HUES6 (cell line): Measurements from ENCODE around the gene PGBD5.

Source experiments
- H3K27ac ChIP-seq: 2 replicates; pipeline ENCODE4 v1.7.0; 2013; ENCODE audit warnings: low read depth, mild to moderate bottlenecking, low read length, inconsistent platforms
- H3K27me3 ChIP-seq: 2 replicates; pipeline ENCODE4 v1.6.1; 2013; ENCODE audit warnings: low read length; ENCODE audit not compliant: control insufficient read depth, insufficient read depth
- H3K36me3 ChIP-seq: 2 replicates; pipeline ENCODE4 v1.6.1; 2013; ENCODE audit warnings: low read length; ENCODE audit not compliant: control insufficient read depth, insufficient read depth
- H3K4me1 ChIP-seq: 2 replicates; pipeline ENCODE4 v1.6.1; 2013; ENCODE audit warnings: low read length; ENCODE audit not compliant: control insufficient read depth, insufficient read depth
- H3K4me3 ChIP-seq: 2 replicates; pipeline ENCODE4 v1.5.1; 2013; ENCODE audit warnings: low read depth, low read length
- H3K9ac ChIP-seq: one replicate; pipeline ENCODE4 v1.6.1; 2013; ENCODE audit warnings: mild to moderate bottlenecking, low read length
- H3K9me3 ChIP-seq: 2 replicates; pipeline ENCODE4 v1.6.1; 2013; ENCODE audit warnings: low read depth, low read length; ENCODE audit not compliant: control insufficient read depth, insufficient read depth

PGBD5 gene

GRCh38 chr1:230455291-230455690 is 29.2 kb upstream of the PGBD5 start:
- no peak overlapping the region for H3K9ac ChIP-seq
- no peaks in the 10 kb centered on the region for H3K27me3 ChIP-seq
- H3K27ac ChIP-seq: no peak overlapping the region
- H3K4me3 ChIP-seq: no peak overlapping the region
- H3K9me3 ChIP-seq: no peaks in the 10 kb centered on the region
- H3K4me1 ChIP-seq: no peaks in the 10 kb centered on the region
- no peaks in the 10 kb centered on the region for H3K36me3 ChIP-seq

GRCh38 chr1:230453377-230453776 is 27.2 kb upstream of the PGBD5 start:
- Histone ChIP-seq H3K27me3 (no peaks in the 10 kb centered on the region), H3K36me3 (no peaks in the 10 kb centered on the region), H3K9ac (no peak overlapping the region), H3K9me3 (no peaks in the 10 kb centered on the region), H3K4me3 (no peak overlapping the region), H3K27ac (no peak overlapping the region), H3K4me1 (no peaks in the 10 kb centered on the region)

- H3K9me3 ChIP-seq: peaks cover 11% of the 10 kb centered on the region
- H3K36me3 ChIP-seq: no peaks in the 10 kb centered on the region
- H3K27me3 ChIP-seq: 0 out of 2 replicates have a peak, but pooled peaks cover 4% of the 10 kb centered on the region
- no peak overlapping the region for H3K4me3 ChIP-seq
- H3K9ac ChIP-seq: no peak overlapping the region
- H3K27ac ChIP-seq: no peak overlapping the region
- no peaks in the 10 kb centered on the region for H3K4me1 ChIP-seq
Observed at GRCh38 chr1:230441183-230442029, 15.3 kb upstream of the PGBD5 start.

GRCh38 chr1:230435108-230435507 is 9.0 kb upstream of the PGBD5 start:
- H3K27me3 ChIP-seq: 0 out of 2 replicates have a peak, but pooled peaks cover 4% of the 10 kb centered on the region
- no peak overlapping the region for H3K4me3 ChIP-seq
- H3K36me3 ChIP-seq: no peaks in the 10 kb centered on the region
- H3K4me1 ChIP-seq: peaks cover 10% of the 10 kb centered on the region; the same call in 1 of the 2 replicates
- no peak overlapping the region for H3K9ac ChIP-seq
- H3K9me3 ChIP-seq: peaks cover 11% of the 10 kb centered on the region
- H3K27ac ChIP-seq: no peak overlapping the region

- no peak overlapping the region for H3K9ac ChIP-seq
- no peaks in the 10 kb centered on the region; the same call in 1 of the 2 replicates for H3K27me3 ChIP-seq
Observed at GRCh38 chr1:230431527-230431926, 5.4 kb upstream of the PGBD5 start.

DNA sequence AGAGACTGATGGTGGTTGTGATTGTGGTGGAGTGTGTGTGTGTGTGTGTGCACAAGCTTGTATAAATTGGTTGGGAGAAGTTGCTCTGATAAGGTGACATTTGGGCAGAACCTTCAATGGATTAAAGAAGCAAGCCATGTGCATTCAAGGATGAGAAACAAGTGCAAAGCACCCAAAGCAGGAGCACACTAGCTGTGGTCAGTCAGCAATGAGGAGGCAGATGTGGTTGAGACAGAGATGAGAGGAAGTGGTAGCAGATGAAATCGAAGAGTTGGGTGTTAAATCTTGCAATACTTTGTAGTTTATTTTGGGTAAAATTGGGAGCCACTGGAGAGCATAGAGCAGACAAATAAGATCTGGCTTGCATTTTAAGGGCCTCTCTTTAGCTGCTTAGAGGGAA is 4.4 kb upstream of the PGBD5 start:
- H3K9me3 ChIP-seq: no peaks in the 10 kb centered on the region
- H3K27ac ChIP-seq: no peak overlapping the region
- no peak overlapping the region for H3K4me3 ChIP-seq
- no peaks in the 10 kb centered on the region for H3K36me3 ChIP-seq
- H3K27me3 ChIP-seq: no peaks in the 10 kb centered on the region; the same call in 1 of the 2 replicates
- peaks cover 34% of the 10 kb centered on the region for H3K4me1 ChIP-seq
- no peak overlapping the region for H3K9ac ChIP-seq

More at GRCh38 chr1:230431527-230431926, 5.4 kb upstream of the PGBD5 start:
- Histone ChIP-seq H3K27ac (no peak overlapping the region), H3K4me1 (peaks cover 38% of the 10 kb centered on the region), H3K9me3 (0 out of 2 replicates have a peak, but pooled peaks cover 1% of the 10 kb centered on the region), H3K36me3 (no peaks in the 10 kb centered on the region), H3K4me3 (no peak overlapping the region)

- Histone ChIP-seq H3K36me3 (no peaks in the 10 kb centered on the region), H3K27ac (no peak overlapping the region), H3K4me1 (peaks cover 35% of the 10 kb centered on the region), H3K9ac (no peak overlapping the region), H3K4me3 (no peak overlapping the region), H3K27me3 (peaks cover 13% of the 10 kb centered on the region), H3K9me3 (no peaks in the 10 kb centered on the region)
Observed at GRCh38 chr1:230429067-230429735, 3.1 kb upstream of the PGBD5 start.

DNA sequence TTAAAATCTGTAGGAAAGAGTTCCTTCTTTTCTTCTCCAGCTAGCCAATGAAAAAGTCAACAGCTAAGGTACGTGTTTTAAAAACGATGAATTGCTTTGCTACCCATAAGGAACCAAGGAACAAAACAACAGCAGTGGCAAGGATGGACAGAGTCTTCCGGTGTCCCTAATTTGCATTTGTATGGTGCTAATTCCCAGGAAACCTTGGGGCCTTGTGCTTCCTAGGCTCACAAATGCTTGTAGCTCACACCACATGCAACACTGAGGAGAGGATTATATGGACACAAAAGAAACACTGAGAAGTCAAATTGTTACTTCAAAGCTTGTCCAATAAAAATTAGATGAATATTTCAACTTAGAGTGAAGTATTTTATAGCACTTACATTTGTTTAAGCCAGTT is 1.8 kb upstream of the PGBD5 start:
- H3K9me3 ChIP-seq: no peaks in the 10 kb centered on the region
- H3K4me1 ChIP-seq: peaks cover 47% of the 10 kb centered on the region
- H3K27me3 ChIP-seq: peaks cover 25% of the 10 kb centered on the region
- H3K36me3 ChIP-seq: no peaks in the 10 kb centered on the region
- H3K4me3 ChIP-seq: no peak overlapping the region
- peak overlapping the region; percentile 47; the same call in 1 of the 2 replicates for H3K27ac ChIP-seq
- no peak overlapping the region for H3K9ac ChIP-seq

DNA sequence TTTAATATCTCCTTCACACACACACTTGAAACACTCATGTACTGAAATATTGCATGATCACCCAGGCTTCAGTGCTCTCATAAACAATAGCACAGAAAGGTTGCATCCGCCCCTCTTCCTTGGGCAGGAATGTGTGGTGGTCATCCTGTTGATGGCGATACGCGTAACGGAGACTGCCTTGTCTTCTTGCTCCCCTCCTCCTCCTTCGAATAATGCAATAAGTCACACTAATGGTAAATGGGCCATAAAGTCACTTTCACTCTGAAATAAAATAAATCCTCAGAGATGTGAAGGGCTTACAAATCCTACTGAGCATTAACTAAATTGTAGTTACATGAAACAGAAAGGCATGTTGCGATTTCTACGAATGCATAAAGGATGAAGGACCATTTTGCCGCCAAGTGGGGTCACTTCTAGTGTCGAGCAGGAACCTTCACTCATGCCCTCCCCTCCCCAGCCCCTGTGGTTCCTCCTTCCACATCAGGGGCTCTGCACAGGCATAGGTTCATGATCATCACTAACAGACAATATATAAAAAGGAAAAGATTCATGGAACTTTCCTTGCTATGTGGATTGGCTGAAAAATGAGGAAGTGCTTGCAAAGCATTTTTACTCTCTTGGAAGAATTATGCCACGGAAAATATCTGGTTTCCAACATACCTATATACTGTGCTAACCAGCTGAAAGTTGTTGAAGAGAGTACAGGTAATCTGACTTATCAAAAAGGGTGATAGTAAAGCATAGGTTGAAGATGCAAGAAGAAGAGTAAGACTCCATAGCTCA is 1.2 kb upstream of the PGBD5 start:
- Histone ChIP-seq H3K27ac (no peak overlapping the region; the same call in 1 of the 2 replicates), H3K27me3 (peaks cover 32% of the 10 kb centered on the region), H3K9me3 (no peaks in the 10 kb centered on the region), H3K4me1 (peaks cover 54% of the 10 kb centered on the region), H3K9ac (no peak overlapping the region), H3K36me3 (no peaks in the 10 kb centered on the region), H3K4me3 (peak overlapping the region; percentile 56)

GRCh38 chr1:230425252-230426091 is 660 bp downstream of the PGBD5 start:
- H3K9me3 ChIP-seq: 0 out of 2 replicates have a peak, but pooled peaks cover under 1% of the 10 kb centered on the region
- H3K36me3 ChIP-seq: no peaks in the 10 kb centered on the region
- H3K4me1 ChIP-seq: peaks cover 56% of the 10 kb centered on the region
- H3K9ac ChIP-seq: no peak overlapping the region
- H3K27ac ChIP-seq: no peak overlapping the region
- H3K27me3 ChIP-seq: peaks cover 34% of the 10 kb centered on the region
- H3K4me3 ChIP-seq: peak overlapping the region; percentile 69
